ENCODE data around the gene SLC35F2. TPM values are rescaled to one million over a fixed set of nuclear protein-coding genes. Genes with fewer than 3 reads are reported as not detected.
"Not testable (repeated sequence)": the region's sequence is repeated elsewhere in the genome, so short reads cannot be mapped to it uniquely, and the experiment has no call there.

Gene SLC35F2
- total RNA-seq, result 1 to 10 TPM; 2.7 to 7.6 (median 4.1) TPM

- H3K27ac ChIP-seq, result peak within 1 kb of the TSS in 3 of 4 donors; percentile 63 to 71 (median 69)
- 0% methylated on average over 1 to 2 of the region's 73 CpGs for WGBS, 2 donors (ENCODE audit: low coverage in 1 of 2)
- no peaks in the 10 kb centered on the region for H3K27me3 ChIP-seq
- TF ChIP-seq POLR2A (IDR thresholded peaks at IDR 0.05) (no peak), CTCF (IDR thresholded peaks at IDR 0.05) (peak in 1 of 4 experiments; percentile 22), POLR2AphosphoS5 (IDR thresholded peaks at IDR 0.05) (no peak)
- H3K9me3 ChIP-seq, result no peaks in the 10 kb centered on the region
- H3K4me3 ChIP-seq, result peak within 1 kb of the TSS; percentile 48 to 75
- H3K36me3 ChIP-seq, result no peaks in the 10 kb centered on the region
- peaks cover 0 to 27% (median 3%) of the 10 kb centered on the region in 3 donors for H3K4me1 ChIP-seq
- ATAC-seq, result peak; percentile 80
These were observed at the start of gene SLC35F2 for GRCh38 chr11:107858217-107859070. TSS of gene SLC35F2 (minus strand) at chr11:107858787. CDS start at chr11:107858767, 20 bp downstream.

GRCh38 chr11:107908211-107908610 lies 49.6 kb upstream of the SLC35F2 start:
- 58 to 67% methylated on average over 3 to 22 of the region's 23 CpGs for WGBS, 2 donors (ENCODE audit: low coverage in 1 of 2)
- H3K9me3 ChIP-seq, result no peaks in the 10 kb centered on the region
- no peak for ATAC-seq
- H3K36me3 ChIP-seq, result no peaks in the 10 kb centered on the region
- TF ChIP-seq POLR2AphosphoS5 (IDR thresholded peaks at IDR 0.05) (no peak), CTCF (IDR thresholded peaks at IDR 0.05) (no peak), EP300 (IDR thresholded peaks at IDR 0.05) (no peak), POLR2A (IDR thresholded peaks at IDR 0.05) (no peak)
- no peak overlapping the region for H3K27ac ChIP-seq
- H3K27me3 ChIP-seq, result peaks cover 15% of the 10 kb centered on the region
- no peaks in the 10 kb centered on the region for H3K4me1 ChIP-seq
- H3K4me3 ChIP-seq, result no peak overlapping the region

- Histone ChIP-seq H3K4me3 (no peak overlapping the region), H3K27ac (no peak overlapping the region), H3K36me3 (no peaks in the 10 kb centered on the region), H3K9me3 (no peaks in the 10 kb centered on the region), H3K4me1 (no peaks in the 10 kb centered on the region), H3K27me3 (no peaks in the 10 kb centered on the region)
- no peak for ATAC-seq
- WGBS, 2 donors (ENCODE audit: low coverage in 1 of 2), result 16 to 18% methylated on average over 1 of the region's 1 CpG
- TF ChIP-seq CTCF (IDR thresholded peaks at IDR 0.05), result peak in 3 of 4 experiments; percentile 28 to 53 (median 42)
- no peak for TF ChIP-seq POLR2A (IDR thresholded peaks at IDR 0.05)
These were observed 39.7 kb upstream of the SLC35F2 start for GRCh38 chr11:107898270-107898669.

- Histone ChIP-seq H3K36me3 (no peaks in the 10 kb centered on the region), H3K27me3 (no peaks in the 10 kb centered on the region), H3K27ac (no peak overlapping the region), H3K4me1 (no peaks in the 10 kb centered on the region), H3K4me3 (no peak overlapping the region), H3K9me3 (no peaks in the 10 kb centered on the region)
- TF ChIP-seq POLR2A (IDR thresholded peaks at IDR 0.05), result no peak
- no peak for TF ChIP-seq POLR2AphosphoS5 (IDR thresholded peaks at IDR 0.05)
- TF ChIP-seq CTCF (IDR thresholded peaks at IDR 0.05), result no peak
- no peak for TF ChIP-seq EP300 (IDR thresholded peaks at IDR 0.05)
- 72 to 100% methylated on average over 1 to 3 of the region's 3 CpGs for WGBS, 2 donors (ENCODE audit: low coverage in 1 of 2)
- ATAC-seq, result no peak
These were observed 23.7 kb upstream of the SLC35F2 start for GRCh38 chr11:107882095-107882820.

GRCh38 chr11:107881471-107881870 lies 22.9 kb upstream of the SLC35F2 start:
- not testable (repeated sequence) for H3K36me3 ChIP-seq, H3K9me3 ChIP-seq, H3K4me1 ChIP-seq, H3K4me3 ChIP-seq, H3K27me3 ChIP-seq, ATAC-seq, H3K27ac ChIP-seq
- WGBS, 2 donors (ENCODE audit: low coverage in 1 of 2), result 93 to 100% methylated on average over 4 of the region's 9 CpGs

All from gastroesophageal sphincter (tissue), 4 donors.